Hepatocyte (in vitro differentiated cells): ENCODE results near the gene ZNF569. TPM values are rescaled to one million over a fixed set of nuclear protein-coding genes. Genes with fewer than 3 reads are reported as not detected.

Source experiments
- DNase-seq: peaks from one replicate; pipeline ENCODE4 v3.0.0-alpha.2; 2016; ENCODE audit warnings: low spot score
- H2AFZ ChIP-seq: fragments of 200-600 bp; sonication (generic); 2 replicates; pipeline ENCODE4 v1.6.0; 2016; ENCODE audit warnings: antibody characterized with exemption, mild to moderate bottlenecking
- H3K27ac ChIP-seq: fragments of 200-600 bp; sonication (generic); 2 replicates; pipeline ENCODE4 v1.5.1; 2016; ENCODE audit warnings: mild to moderate bottlenecking
- H3K27me3 ChIP-seq: fragments of 200-600 bp; sonication (generic); 2 replicates; pipeline ENCODE4 v1.6.1; 2016
- H3K36me3 ChIP-seq: fragments of 200-600 bp; sonication (generic); replicated peaks from 2 replicates; pipeline ENCODE4 v1.5.1; 2016; ENCODE audit warnings: low read depth; ENCODE audit not compliant: insufficient read depth
- H3K4me1 ChIP-seq: fragments of 200-600 bp; sonication (generic); 2 replicates; pipeline ENCODE4 v1.5.1; 2016; ENCODE audit warnings: mild to moderate bottlenecking, moderate library complexity; ENCODE audit not compliant: insufficient read depth
- H3K4me2 ChIP-seq: fragments of 200-600 bp; sonication (generic); 2 replicates; pipeline ENCODE4 v1.6.0; 2016
- H3K4me3 ChIP-seq: fragments of 200-600 bp; sonication (generic); 2 replicates; pipeline ENCODE4 v1.5.1; 2016; ENCODE audit warnings: mild to moderate bottlenecking
- H3K79me2 ChIP-seq: fragments of 200-600 bp; sonication (generic); 2 replicates; pipeline ENCODE4 v1.6.0; 2017; ENCODE audit warnings: mild to moderate bottlenecking
- H3K9me2 ChIP-seq: fragments of 200-600 bp; sonication (generic); replicated peaks from 2 replicates; pipeline ENCODE4 v1.6.0; 2017; ENCODE audit warnings: mild to moderate bottlenecking; ENCODE audit not compliant: insufficient read depth
- H3K9me3 ChIP-seq: fragments of 200-600 bp; sonication (generic); 2 replicates; pipeline ENCODE4 v1.5.1; 2016; ENCODE audit warnings: low read depth, mild to moderate bottlenecking
- H4K20me1 ChIP-seq: fragments of 200-600 bp; sonication (generic); 2 replicates; pipeline ENCODE4 v1.6.0; 2016; ENCODE audit warnings: mild to moderate bottlenecking; ENCODE audit not compliant: insufficient read depth, poor library complexity, severe bottlenecking
- CTCF ChIP-seq: fragments of 200-600 bp; sonication (generic); IDR thresholded peaks from 2 replicates; pipeline ENCODE4 v1.5.1; 2016; ENCODE audit warnings: antibody characterized with exemption, mild to moderate bottlenecking; ENCODE audit not compliant: poor library complexity
- EZH2 ChIP-seq: fragments of 200-600 bp; sonication (generic); IDR thresholded peaks from 2 replicates; pipeline ENCODE4 v1.6.1; 2016; ENCODE audit warnings: antibody characterized with exemption, mild to moderate bottlenecking, borderline replicate concordance
- EZH2phosphoT487 ChIP-seq: fragments of 200-600 bp; sonication (generic); IDR thresholded peaks from one replicate; pipeline ENCODE4 v1.6.1; 2018; ENCODE audit warnings: antibody characterized with exemption, mild to moderate bottlenecking, low read depth, moderate library complexity; ENCODE audit not compliant: unreplicated experiment, severe bottlenecking
- WGBS: methylation state at CpG from one replicate; pipeline ENCODE4 v1.1.6; 2016; ENCODE audit warnings: low lambda C conversion rate; ENCODE audit errors: missing lambda C conversion rate; 5-methylcytosine and 5-hydroxymethylcytosine counted together
- polyA plus RNA-seq: library from polyadenylated mRNA; unstranded; fragments of >200 nt; fragmentation: Nextera tagmentation; extraction: Ambion mirVana; gene quantifications from 2 replicates; pipeline ENCODE4 v1.2.1, GENCODE V29; 2016
- total RNA-seq: library from RNA; depleted of rRNA; stranded (reverse); fragments of >200 nt; gene quantifications from 2 replicates; pipeline ENCODE4 v1.2.3, GENCODE V29; 2014

ZNF569 gene
- total and polyA plus RNA-seq, 2 experiments from 2014 or later: 3.6 to 5.9 TPM

- no peaks in the 10 kb centered on the region for H3K27me3 ChIP-seq
- H3K9me2 ChIP-seq: no peaks in the 10 kb centered on the region
- no peak overlapping the region for H3K4me2 ChIP-seq
- H3K36me3 ChIP-seq: no peaks in the 10 kb centered on the region
- H3K27ac ChIP-seq: no peak overlapping the region
- H3K4me3 ChIP-seq: no peak overlapping the region
- H3K9me3 ChIP-seq: peaks cover under 1% of the 10 kb centered on the region
- TF ChIP-seq EZH2phosphoT487 (no peak), EZH2 (no peak), CTCF (no peak)
- DNase-seq: no peak
- WGBS: 98% methylated on average over 6 of the region's 6 CpGs
- H3K4me1 ChIP-seq: no peaks in the 10 kb centered on the region
- H4K20me1 ChIP-seq: no peaks in the 10 kb centered on the region
- no peak overlapping the region for H2AFZ ChIP-seq
- H3K79me2 ChIP-seq: no peaks in the 10 kb centered on the region
Measured at GRCh38 chr19:37362733-37363132, 104.5 kb downstream of the ZNF569 start.

- WGBS: 95% methylated on average over 1 of the region's 1 CpG
Measured at GRCh38 chr19:37361994-37362393, 105.2 kb downstream of the ZNF569 start.

More at GRCh38 chr19:37361994-37362393, 105.2 kb downstream of the ZNF569 start:
- Histone ChIP-seq H3K4me3 (no peak overlapping the region), H3K79me2 (no peaks in the 10 kb centered on the region), H2AFZ (no peak overlapping the region), H3K9me3 (peaks cover 7% of the 10 kb centered on the region), H3K9me2 (no peaks in the 10 kb centered on the region), H4K20me1 (no peaks in the 10 kb centered on the region), H3K4me1 (no peaks in the 10 kb centered on the region), H3K27ac (no peak overlapping the region), H3K27me3 (no peaks in the 10 kb centered on the region), H3K36me3 (no peaks in the 10 kb centered on the region), H3K4me2 (no peak overlapping the region)
- no peak for DNase-seq
- no peak for TF ChIP-seq EZH2phosphoT487
- no peak for TF ChIP-seq EZH2
- no peak for TF ChIP-seq CTCF

Other genes starting within 250 kb of the ZNF569 start
- gene ZNF383, start 249.2 kb downstream of the ZNF569 start, total RNA-seq: 4.3 and 4.9 TPM in 2 replicates
- gene ZNF383, start 249.2 kb downstream of the ZNF569 start, polyA plus RNA-seq: 3.7 and 4.8 TPM in 2 replicates
- gene ZNF527, start 96.3 kb downstream of the ZNF569 start, total RNA-seq: 7.3 TPM in 2 replicates
- 1.7 and 1.9 TPM in 2 replicates for gene ZNF527, start 96.3 kb downstream of the ZNF569 start, polyA plus RNA-seq
- 5.1 and 7.4 TPM in 2 replicates for gene ZNF570, start 1.9 kb upstream of the ZNF569 start, total RNA-seq
- 1.2 and 1.8 TPM in 2 replicates for gene ZNF570, start 1.9 kb upstream of the ZNF569 start, polyA plus RNA-seq
- gene ZNF793, start 39.5 kb upstream of the ZNF569 start, total RNA-seq: 5.1 and 5.8 TPM in 2 replicates
- 6.0 and 6.2 TPM in 2 replicates for gene ZNF793, start 39.5 kb upstream of the ZNF569 start, polyA plus RNA-seq
- 5.6 and 5.7 TPM in 2 replicates for gene ZNF571, start 127.3 kb upstream of the ZNF569 start, total RNA-seq
- gene ZNF571, start 127.3 kb upstream of the ZNF569 start, polyA plus RNA-seq: 1.5 and 3.6 TPM in 2 replicates
- 0.76 and 1.7 TPM in 2 replicates for gene ZNF540, start 127.4 kb upstream of the ZNF569 start, total RNA-seq
- gene ZNF540, start 127.4 kb upstream of the ZNF569 start, polyA plus RNA-seq: 1.3 and 1.9 TPM in 2 replicates
- 12.0 and 19.0 TPM in 2 replicates for gene ZFP30, start 188.0 kb upstream of the ZNF569 start, total RNA-seq
- gene ZFP30, start 188.0 kb upstream of the ZNF569 start, polyA plus RNA-seq: 2.6 and 3.2 TPM in 2 replicates